Measurements from ENCODE around the gene SEC11A.

SEC11A gene

DNA sequence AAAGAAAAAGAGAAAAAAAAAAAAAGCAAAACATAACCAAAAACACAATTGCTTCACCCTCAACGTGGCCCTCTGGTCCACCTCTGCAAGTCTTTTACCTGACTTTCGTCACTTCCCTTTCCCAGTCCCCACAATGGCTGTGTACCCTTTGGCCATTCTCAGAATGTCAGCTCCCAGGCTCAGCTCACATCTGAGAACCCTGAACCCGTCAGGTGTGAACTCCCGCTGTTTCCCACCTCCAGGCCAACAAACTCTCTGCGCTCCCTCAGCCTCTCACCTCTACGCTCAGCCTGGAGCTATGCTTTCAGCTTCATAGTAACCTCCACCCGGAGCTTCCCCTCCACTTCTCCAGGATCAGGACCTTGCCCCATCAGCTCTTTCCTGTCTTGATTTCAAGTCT, 91.6 kb downstream of the SEC11A start:
- no peak overlapping the region for H3K23ac ChIP-seq (ENCODE audit: low read depth, low read length, poor library complexity)
- H3K4ac ChIP-seq (ENCODE audit: low read length), result no peak overlapping the region
- no peak overlapping the region for H3K14ac ChIP-seq (ENCODE audit: low read length)
- peaks cover 28 to 34% of the 10 kb centered on the region in 2 donors for H3K9me3 ChIP-seq (replicated peaks in 1 of 2; ENCODE audit: control insufficient read depth in 2 of 2, insufficient read depth in 1 of 2, low read depth in 1 of 2, low read length in 2 of 2)
- H4K8ac ChIP-seq (ENCODE audit: low read depth, low read length), result no peak overlapping the region
- no CpG with 5 or more reads among the region's 7 CpGs for WGBS, 2 donors (ENCODE audit: extremely low coverage in 2 of 2, insufficient read length in 2 of 2, insufficient replicate concordance in 1 of 2)
- no peak overlapping the region for H2AFZ ChIP-seq (ENCODE audit: low read length)
- no peak for DNase-seq (ENCODE audit: low spot score)
- peaks cover 26 to 40% of the 10 kb centered on the region in 2 donors for H3K36me3 ChIP-seq (replicated peaks in 1 of 2; ENCODE audit: control insufficient read depth in 2 of 2, insufficient read depth in 2 of 2, low read length in 2 of 2)
- no peak overlapping the region for H2AK5ac ChIP-seq (ENCODE audit: low read depth, low read length)
- H3K4me2 ChIP-seq (ENCODE audit: insufficient read depth, low read length, poor library complexity, severe bottlenecking), result no peak overlapping the region
- H3K9ac ChIP-seq (ENCODE audit: low read depth, low read length, poor library complexity), result no peak overlapping the region
- H2BK15ac ChIP-seq (ENCODE audit: low read length), result no peak overlapping the region
- H2BK5ac ChIP-seq (ENCODE audit: low read length), result no peak overlapping the region
- no peak overlapping the region for H3K4me3 ChIP-seq (ENCODE audit: low read length in 2 of 2)
- H2BK12ac ChIP-seq (ENCODE audit: low read length), result no peak overlapping the region
- H2BK120ac ChIP-seq (ENCODE audit: low read depth, low read length), result no peak overlapping the region
- no peak overlapping the region for H3K27ac ChIP-seq (replicated peaks; ENCODE audit: low read length)
- H3K27me3 ChIP-seq (ENCODE audit: control insufficient read depth in 3 of 3, insufficient read depth in 3 of 3, low read depth in 1 of 3, low read length in 3 of 3), result no peaks in the 10 kb centered on the region
- H3K79me1 ChIP-seq (ENCODE audit: low read depth, low read length), result no peaks in the 10 kb centered on the region
- no peak overlapping the region for H3K18ac ChIP-seq (ENCODE audit: low read length)
- no peak overlapping the region for H4K91ac ChIP-seq (ENCODE audit: low read depth, low read length, poor library complexity)
- H3K4me1 ChIP-seq (ENCODE audit: control insufficient read depth in 2 of 2, insufficient read depth in 1 of 2, low read depth in 1 of 2, low read length in 2 of 2), result no peaks in the 10 kb centered on the region

DNA sequence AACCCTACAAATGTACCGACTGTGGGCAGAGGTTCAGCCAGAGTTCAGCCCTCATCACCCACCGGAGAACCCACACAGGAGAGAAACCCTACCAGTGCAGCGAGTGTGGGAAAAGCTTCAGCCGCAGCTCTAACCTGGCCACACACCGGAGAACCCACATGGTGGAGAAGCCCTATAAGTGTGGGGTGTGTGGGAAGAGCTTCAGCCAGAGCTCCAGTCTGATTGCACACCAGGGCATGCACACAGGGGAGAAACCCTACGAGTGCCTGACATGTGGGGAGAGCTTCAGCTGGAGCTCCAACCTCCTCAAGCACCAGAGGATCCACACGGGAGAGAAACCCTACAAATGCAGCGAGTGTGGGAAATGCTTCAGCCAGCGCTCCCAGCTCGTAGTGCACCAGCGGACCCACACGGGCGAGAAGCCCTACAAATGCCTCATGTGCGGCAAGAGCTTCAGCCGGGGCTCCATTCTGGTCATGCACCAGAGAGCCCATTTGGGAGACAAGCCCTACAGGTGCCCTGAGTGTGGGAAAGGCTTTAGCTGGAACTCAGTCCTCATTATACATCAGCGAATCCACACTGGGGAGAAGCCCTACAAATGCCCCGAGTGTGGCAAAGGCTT, 94.5 kb downstream of the SEC11A start:
- Histone ChIP-seq H3K23ac (ENCODE audit: low read depth, low read length, poor library complexity) (no peak overlapping the region), H2BK12ac (ENCODE audit: low read length) (no peak overlapping the region), H4K8ac (ENCODE audit: low read depth, low read length) (no peak overlapping the region), H3K9ac (ENCODE audit: low read depth, low read length, poor library complexity) (no peak overlapping the region), H3K27me3 (ENCODE audit: control insufficient read depth in 3 of 3, insufficient read depth in 3 of 3, low read depth in 1 of 3, low read length in 3 of 3) (no peaks in the 10 kb centered on the region), H2AFZ (ENCODE audit: low read length) (no peak overlapping the region), H3K27ac (replicated peaks; ENCODE audit: low read length) (no peak overlapping the region), H3K4ac (ENCODE audit: low read length) (no peak overlapping the region), H2BK120ac (ENCODE audit: low read depth, low read length) (no peak overlapping the region), H3K4me1 (ENCODE audit: control insufficient read depth in 2 of 2, insufficient read depth in 1 of 2, low read depth in 1 of 2, low read length in 2 of 2) (no peaks in the 10 kb centered on the region), H3K36me3 (replicated peaks in 1 of 2; ENCODE audit: control insufficient read depth in 2 of 2, insufficient read depth in 2 of 2, low read length in 2 of 2) (peaks cover 26 to 51% of the 10 kb centered on the region in 2 donors), H2BK5ac (ENCODE audit: low read length) (no peak overlapping the region), H3K4me3 (ENCODE audit: low read length in 2 of 2) (peak overlapping the region in 1 of 2 donors; percentile 6), H3K9me3 (replicated peaks in 1 of 2; ENCODE audit: control insufficient read depth in 2 of 2, insufficient read depth in 1 of 2, low read depth in 1 of 2, low read length in 2 of 2) (peaks cover 30 to 38% of the 10 kb centered on the region in 2 donors), H2AK5ac (ENCODE audit: low read depth, low read length) (no peak overlapping the region), H3K79me1 (ENCODE audit: low read depth, low read length) (peaks cover 2% of the 10 kb centered on the region), H2BK15ac (ENCODE audit: low read length) (no peak overlapping the region), H4K91ac (ENCODE audit: low read depth, low read length, poor library complexity) (no peak overlapping the region), H3K4me2 (ENCODE audit: insufficient read depth, low read length, poor library complexity, severe bottlenecking) (no peak overlapping the region), H3K14ac (ENCODE audit: low read length) (no peak overlapping the region), H3K18ac (ENCODE audit: low read length) (no peak overlapping the region)
- no peak for DNase-seq (ENCODE audit: low spot score)
- no CpG with 5 or more reads among the region's 17 CpGs for whole genome bisulfite sequencing, 2 donors (ENCODE audit: extremely low coverage in 2 of 2, insufficient read length in 2 of 2, insufficient replicate concordance in 1 of 2)

DNA sequence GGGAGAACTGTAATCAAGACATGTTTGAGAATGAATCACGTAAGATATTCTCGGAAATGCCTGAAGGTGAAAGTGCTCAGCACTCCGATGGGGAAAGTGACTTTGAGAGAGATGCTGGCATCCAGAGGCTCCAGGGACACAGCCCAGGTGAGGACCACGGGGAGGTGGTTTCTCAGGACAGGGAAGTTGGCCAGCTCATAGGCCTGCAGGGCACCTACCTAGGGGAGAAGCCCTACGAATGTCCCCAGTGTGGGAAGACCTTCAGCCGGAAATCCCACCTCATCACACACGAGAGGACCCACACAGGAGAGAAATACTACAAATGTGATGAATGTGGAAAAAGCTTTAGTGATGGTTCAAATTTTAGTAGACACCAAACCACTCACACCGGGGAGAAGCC, 95.3 kb downstream of the SEC11A start:
- H3K9me3 ChIP-seq (replicated peaks in 1 of 2; ENCODE audit: control insufficient read depth in 2 of 2, insufficient read depth in 1 of 2, low read depth in 1 of 2, low read length in 2 of 2), result peaks cover 30 to 38% of the 10 kb centered on the region in 2 donors
- no peak overlapping the region for H3K4me2 ChIP-seq (ENCODE audit: insufficient read depth, low read length, poor library complexity, severe bottlenecking)
- H2BK12ac ChIP-seq (ENCODE audit: low read length), result no peak overlapping the region
- no peak overlapping the region for H3K9ac ChIP-seq (ENCODE audit: low read depth, low read length, poor library complexity)
- no peak overlapping the region for H3K14ac ChIP-seq (ENCODE audit: low read length)
- WGBS, 2 donors (ENCODE audit: extremely low coverage in 2 of 2, insufficient read length in 2 of 2, insufficient replicate concordance in 1 of 2), result no CpG with 5 or more reads among the region's 8 CpGs
- no peaks in the 10 kb centered on the region for H3K4me1 ChIP-seq (ENCODE audit: control insufficient read depth in 2 of 2, insufficient read depth in 1 of 2, low read depth in 1 of 2, low read length in 2 of 2)
- no peak overlapping the region for H3K27ac ChIP-seq (replicated peaks; ENCODE audit: low read length)
- H4K91ac ChIP-seq (ENCODE audit: low read depth, low read length, poor library complexity), result no peak overlapping the region
- H3K18ac ChIP-seq (ENCODE audit: low read length), result no peak overlapping the region
- H3K27me3 ChIP-seq (ENCODE audit: control insufficient read depth in 3 of 3, insufficient read depth in 3 of 3, low read depth in 1 of 3, low read length in 3 of 3), result no peaks in the 10 kb centered on the region
- H2BK120ac ChIP-seq (ENCODE audit: low read depth, low read length), result no peak overlapping the region
- H4K8ac ChIP-seq (ENCODE audit: low read depth, low read length), result no peak overlapping the region
- H2BK5ac ChIP-seq (ENCODE audit: low read length), result no peak overlapping the region
- no peak overlapping the region for H2BK15ac ChIP-seq (ENCODE audit: low read length)
- H3K23ac ChIP-seq (ENCODE audit: low read depth, low read length, poor library complexity), result no peak overlapping the region
- H2AK5ac ChIP-seq (ENCODE audit: low read depth, low read length), result no peak overlapping the region
- DNase-seq (ENCODE audit: low spot score), result no peak
- peaks cover 26 to 54% of the 10 kb centered on the region in 2 donors for H3K36me3 ChIP-seq (replicated peaks in 1 of 2; ENCODE audit: control insufficient read depth in 2 of 2, insufficient read depth in 2 of 2, low read length in 2 of 2)
- H3K79me1 ChIP-seq (ENCODE audit: low read depth, low read length), result peaks cover 2% of the 10 kb centered on the region
- no peak overlapping the region for H2AFZ ChIP-seq (ENCODE audit: low read length)
- no peak overlapping the region for H3K4ac ChIP-seq (ENCODE audit: low read length)
- H3K4me3 ChIP-seq (ENCODE audit: low read length in 2 of 2), result no peak overlapping the region
